Right renal pelvis (tissue), 4 donors: ENCODE data around the gene H2AZ2. TPM values are rescaled to one million over a fixed set of nuclear protein-coding genes. Genes with fewer than 3 reads are reported as not detected.
"Not testable (repeated sequence)": the region's sequence is repeated elsewhere in the genome, so short reads cannot be mapped to it uniquely, and the experiment has no call there.

Source experiments
- DNase-seq, 4 donors: peaks; one replicate each; pipeline ENCODE4 v3.0.0-alpha.2; 2013; ENCODE audit warnings: low read depth in 4 of 4, low spot score in 3 of 4, missing footprints in 1 of 4
- polyA plus RNA-seq, 4 donors: library from polyadenylated mRNA; unstranded; fragments of 120-200 nt; gene quantifications; one replicate each; pipeline ENCODE4 v1.2.1, GENCODE V29; 2013; ENCODE audit not compliant: insufficient read length in 4 of 4

The H2AZ2 gene
- polyA plus RNA-seq, 4 donors = 243 to 279 (median 250) TPM

DNA sequence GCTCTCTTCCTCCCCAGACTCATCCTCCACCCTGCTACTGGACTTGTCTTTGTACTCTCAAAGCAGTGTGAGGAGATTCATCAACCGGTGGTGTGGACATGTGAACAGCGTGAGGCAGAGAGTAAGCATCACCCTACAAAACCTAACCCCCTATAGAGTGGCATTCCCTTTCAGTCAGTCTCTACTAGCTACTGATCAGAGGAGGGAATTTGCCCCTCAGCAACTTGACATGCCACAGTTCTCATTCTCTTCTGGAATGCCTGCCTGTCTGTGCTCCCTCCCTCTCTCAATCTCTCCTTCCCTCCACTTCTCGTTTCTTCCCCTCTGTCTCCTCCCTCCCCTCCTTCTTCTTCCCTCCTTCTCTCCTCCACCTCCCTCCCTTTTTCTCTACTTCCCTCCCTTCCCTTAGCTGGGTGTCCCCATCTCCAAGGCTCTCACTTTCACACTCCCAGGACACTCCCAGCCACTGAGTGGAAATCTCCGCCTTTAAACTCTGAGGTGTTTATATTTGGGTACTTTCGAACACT lies 24.6 kb downstream of the H2AZ2 start:
- DNase-seq = no peak

DNA sequence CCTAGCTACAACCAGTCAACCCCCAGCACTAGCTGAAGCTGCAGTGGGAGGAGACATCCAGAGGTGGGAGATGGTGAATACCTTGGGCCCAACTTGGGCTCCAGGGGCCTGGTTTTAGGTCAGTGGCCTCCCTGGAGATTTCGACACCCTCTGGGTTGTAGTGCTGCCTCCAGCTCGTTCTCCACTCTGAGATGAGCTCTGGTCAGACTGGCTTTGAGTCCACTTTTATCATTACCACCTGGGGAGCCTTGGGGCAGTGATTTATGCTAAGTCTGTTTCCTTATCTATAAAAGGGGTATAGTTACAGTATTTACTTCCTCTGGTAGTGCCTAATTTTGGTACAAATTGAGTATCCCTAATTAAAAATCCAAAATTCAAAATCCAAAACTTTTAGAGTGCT lies 28.6 kb downstream of the H2AZ2 start:
- DNase-seq = no peak

GRCh38 chr7:44814919-44815318 lies 33.0 kb downstream of the H2AZ2 start:
- DNase-seq = no peak

GRCh38 chr7:44811571-44811970 lies 36.3 kb downstream of the H2AZ2 start:
- no peak for DNase-seq

- no peak for DNase-seq
Measured at GRCh38 chr7:44811093-44811492, 36.8 kb downstream of the H2AZ2 start.

- DNase-seq = no peak
Measured at GRCh38 chr7:44808914-44809393, 38.9 kb downstream of the H2AZ2 start.

DNA sequence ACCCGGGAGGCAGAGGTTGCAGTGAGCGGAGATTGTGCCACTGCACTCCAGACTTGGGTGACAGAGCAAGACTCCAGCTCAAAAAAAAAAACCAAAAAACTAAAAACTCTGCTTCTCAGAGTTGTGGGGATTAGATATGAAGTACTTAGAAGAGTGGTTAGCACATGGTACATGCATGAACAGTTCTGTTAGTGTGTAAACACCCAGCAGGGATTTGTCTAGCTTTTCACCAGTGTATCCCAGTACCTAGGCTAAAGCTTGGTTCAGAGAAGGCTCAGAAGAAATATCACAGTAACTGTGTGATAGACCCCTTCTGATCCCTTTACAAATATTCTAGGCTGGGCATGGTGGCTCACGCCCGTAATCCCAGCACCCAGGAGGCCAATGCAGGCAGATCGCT lies 41.9 kb downstream of the H2AZ2 start:
- DNase-seq = no peak

GRCh38 chr7:44803828-44804519 lies 43.9 kb downstream of the H2AZ2 start:
- DNase-seq = not testable (repeated sequence)

DNA sequence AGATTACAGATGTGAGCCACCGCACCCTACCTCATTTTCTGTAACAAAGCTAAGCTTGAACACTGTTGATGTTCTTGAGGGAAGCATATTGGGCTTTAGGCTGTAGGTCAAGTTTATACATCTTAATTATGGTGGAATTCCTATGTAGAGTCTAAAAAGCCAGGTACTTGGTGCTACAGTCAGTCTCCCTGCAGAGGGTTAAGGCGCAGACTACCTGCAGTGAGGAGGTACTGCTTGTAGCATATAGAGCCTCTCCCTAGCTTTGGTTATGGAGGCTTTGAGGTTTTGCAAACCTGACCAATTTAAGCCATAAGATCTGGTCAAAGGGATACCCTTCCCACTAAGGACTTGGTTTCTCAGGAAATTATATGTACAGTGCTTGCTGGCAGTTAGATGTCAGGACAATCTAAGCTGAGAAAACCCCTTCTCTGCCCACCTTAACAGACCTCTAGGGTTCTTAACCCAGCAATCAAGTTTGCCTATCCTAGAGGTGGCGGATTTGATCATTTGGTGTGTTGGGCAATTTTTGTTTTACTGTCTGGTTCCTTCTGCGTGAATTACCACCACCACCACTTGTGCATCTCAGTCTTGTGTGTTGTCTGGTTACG lies 45.4 kb downstream of the H2AZ2 start:
- DNase-seq = no peak

DNA sequence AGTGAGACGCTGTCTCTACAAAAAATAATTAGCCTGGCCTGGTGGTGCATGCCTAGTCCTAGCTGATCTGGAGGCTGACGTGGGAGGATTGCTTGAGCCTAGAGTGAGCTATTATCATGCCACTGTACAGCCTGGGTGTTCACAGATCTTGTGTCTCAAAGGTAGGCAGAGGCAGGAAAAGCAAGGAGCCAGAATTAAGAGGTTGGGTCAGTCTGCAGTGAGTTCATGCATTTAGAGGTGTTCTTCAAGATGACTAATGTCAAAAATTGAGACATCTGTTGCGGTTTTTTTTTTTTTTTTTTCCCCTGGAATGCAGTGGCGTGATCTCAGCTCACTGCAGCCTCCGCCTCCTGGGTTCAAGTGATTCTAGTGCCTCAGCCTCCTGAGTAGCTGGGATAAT lies 46.0 kb downstream of the H2AZ2 start:
- no peak for DNase-seq

DNA sequence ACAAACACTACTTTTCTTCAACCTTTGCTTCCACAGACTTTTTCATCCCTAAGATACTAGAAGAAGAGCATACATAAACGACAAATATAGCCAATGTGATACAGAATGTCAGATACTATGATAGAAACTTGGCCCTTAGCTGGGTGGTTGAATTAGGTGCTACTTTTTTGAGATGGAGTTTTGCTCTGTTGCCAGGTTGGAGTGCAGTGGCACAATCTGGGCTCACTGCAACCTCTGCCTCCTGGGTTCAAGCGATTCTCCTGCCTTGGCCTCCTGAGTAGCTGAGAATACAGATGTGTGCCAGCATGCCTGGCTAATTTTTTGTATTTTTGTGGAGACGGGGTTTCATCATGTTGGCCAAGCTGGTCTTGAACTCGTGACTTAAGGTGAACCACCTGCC lies 47.9 kb downstream of the H2AZ2 start:
- no peak for DNase-seq

DNA sequence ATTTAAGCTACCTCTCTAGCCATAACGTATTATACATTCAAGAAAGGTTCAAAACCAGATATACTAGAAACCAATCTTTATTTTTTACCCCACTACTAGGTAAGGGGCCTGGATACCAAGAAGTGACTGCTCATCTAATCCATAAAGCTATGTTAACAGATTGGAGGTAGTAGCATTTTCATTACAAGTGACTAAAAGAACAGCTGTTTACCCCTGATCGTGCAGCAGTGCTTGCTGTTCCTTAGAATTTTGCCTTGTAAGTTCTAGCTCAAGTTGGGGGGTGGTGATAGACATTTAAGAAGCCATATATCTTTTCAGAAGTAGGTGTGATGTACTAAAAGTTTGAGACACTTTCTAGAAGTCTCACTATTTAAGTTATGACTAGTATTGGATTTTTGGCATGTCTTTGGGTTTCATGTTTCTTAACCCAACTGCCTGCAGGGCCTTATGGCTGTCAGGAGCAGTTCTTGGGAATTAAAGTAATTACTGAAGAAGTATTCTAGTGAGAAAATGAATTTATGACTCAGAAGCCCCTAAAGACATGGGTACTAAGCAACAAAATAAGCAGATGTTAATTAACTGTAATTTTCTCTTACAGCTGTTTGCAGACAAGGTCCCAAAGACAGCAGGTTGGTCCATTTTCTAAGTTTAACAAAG lies 49.1 kb downstream of the H2AZ2 start:
- no peak for DNase-seq

DNA sequence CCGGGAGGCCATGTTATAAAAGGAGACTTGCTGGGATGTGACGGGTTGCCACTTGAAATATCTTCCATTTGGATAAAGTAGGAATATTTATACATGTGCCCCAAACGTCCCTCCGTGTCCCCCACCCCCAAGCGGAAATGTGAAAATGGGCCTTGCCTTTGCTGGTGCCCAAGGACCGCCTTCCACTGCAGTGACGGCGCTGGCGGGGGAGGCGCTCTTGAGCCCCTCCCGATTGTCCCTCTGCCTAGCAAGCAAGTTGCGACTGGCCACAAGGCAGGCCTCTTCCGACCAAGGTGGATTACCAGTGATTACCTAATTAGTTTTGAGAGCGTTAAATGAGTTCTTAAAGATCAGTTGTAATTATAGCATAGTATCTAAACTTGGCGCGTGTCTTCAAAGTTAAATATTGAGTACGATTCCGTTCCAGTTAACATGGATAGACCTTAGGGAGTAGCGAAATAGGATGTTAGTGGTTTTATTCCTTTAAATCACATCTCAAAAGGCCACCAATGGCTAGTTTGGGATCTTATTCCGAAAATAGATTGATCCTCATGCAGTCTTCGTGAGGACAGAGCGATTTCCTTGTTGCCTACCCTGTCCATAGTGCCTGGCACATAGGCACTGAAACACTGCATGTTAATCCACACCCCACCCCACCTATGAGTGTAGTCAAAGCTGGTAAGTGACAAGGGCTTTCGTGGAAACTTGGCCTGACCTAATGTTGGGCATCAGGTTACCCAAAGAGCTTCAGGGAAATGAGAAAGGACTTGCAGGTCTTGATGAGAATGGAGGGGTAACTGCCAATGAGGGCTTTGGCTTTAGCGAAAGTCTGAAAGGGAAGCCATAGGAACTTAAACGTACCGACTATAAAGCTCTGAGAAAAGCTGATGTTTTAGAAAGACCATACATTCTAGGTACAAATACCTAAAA lies 50.3 kb downstream of the H2AZ2 start:
- DNase-seq = peak; percentile 75 to 81 (median 77)

- DNase-seq = peak; percentile 95 to 97 (median 96)
Measured at GRCh38 chr7:44796504-44797328, 51.2 kb downstream of the H2AZ2 start, which contains the start of gene PPIA. PPIA (plus strand) TSS chr7:44796681; CDS start chr7:44796725, 44 bp downstream.

- DNase-seq = peak in 3 of 4 donors; percentile 20 to 48 (median 20)
Measured at GRCh38 chr7:44796034-44796503, 51.8 kb downstream of the H2AZ2 start.

DNA sequence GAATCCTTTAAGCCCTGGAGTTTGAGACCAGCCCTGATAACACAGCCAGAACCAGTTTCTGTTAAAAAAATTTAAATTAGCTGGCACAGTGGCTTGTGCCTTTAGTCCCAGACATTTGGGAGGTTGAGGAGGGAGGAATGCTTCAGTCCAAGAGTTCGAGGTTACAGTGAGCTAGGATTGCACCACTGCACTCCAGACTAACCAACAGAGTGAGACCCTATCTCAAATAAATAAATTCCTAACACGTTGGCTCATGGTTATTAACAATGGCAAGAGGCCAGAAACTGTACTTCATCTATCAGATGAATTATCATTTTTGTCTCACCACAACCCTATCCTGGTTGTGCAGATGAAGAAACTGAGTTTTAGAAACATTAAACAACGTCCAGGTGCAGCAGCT lies 53.6 kb downstream of the H2AZ2 start:
- DNase-seq = no peak

- DNase-seq = no peak
Measured at GRCh38 chr7:44793919-44794318, 54.0 kb downstream of the H2AZ2 start.

GRCh38 chr7:44791278-44792219 lies 56.3 kb downstream of the H2AZ2 start:
- DNase-seq = no peak
